ENCODE measurements around the gene RANBP9. TPM values are rescaled to one million over a fixed set of nuclear protein-coding genes. Genes with fewer than 3 reads are reported as not detected.

RANBP9 gene
- total and polyA plus RNA-seq, 2 of the 13 experiments (the other 11 are each of a cell fraction or from before 2014, with no cell fraction given) = 26.6 to 30.6 TPM

DNA sequence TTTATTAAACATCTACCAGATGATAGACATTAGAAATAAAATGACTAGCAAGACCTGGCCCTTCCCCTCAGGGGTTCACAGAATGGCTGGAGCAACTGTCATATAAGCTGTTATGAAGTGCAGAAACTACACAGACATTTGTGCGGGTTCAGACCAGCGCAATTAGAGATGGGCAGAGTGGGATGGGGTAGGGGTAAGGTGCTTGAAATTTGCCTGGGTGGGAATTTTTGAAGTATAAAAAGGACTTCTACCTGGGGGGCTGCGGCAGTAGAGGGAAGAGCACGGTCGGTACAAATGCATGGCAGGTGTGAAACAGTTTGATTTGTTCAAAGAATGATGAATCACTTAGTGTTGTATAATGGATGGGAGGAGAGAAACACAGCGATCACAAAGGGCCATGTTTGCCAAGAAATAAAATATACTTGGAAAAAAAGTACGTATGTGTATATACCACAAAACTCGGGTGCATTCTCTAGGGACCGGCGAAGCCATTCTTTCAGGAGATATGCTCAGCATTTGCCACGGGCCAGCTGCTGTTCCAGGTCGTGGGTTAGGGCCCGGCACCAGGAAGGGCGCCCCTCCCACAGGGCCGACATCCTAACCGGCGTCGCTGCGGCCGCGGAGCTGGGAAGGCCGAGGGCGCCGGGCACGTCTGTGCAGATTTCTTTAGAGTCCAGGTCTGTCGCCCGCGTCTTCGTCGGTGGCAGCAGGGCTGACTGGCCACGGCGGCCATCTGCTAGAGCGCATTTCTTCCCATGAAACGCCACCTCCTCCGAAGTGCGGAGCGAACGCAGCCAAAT lies 97.3 kb downstream of the RANBP9 start (continued):
- TF ChIP-seq TBX2 (CRISPR knock-in tag; IDR thresholded peaks at IDR 0.05; ENCODE audit: borderline replicate concordance) (no peak), ZSCAN25 (CRISPR knock-in tag; IDR thresholded peaks at IDR 0.05) (no peak), YY1 (IDR thresholded peaks at IDR 0.05; ENCODE audit: insufficient read depth, insufficient replicate concordance, low read depth, low read length) (no peak), RFX1 (IDR thresholded peaks at IDR 0.05) (no peak), POGZ (CRISPR knock-in tag; IDR thresholded peaks at IDR 0.05) (no peak), ZNF333 (CRISPR knock-in tag; IDR thresholded peaks at IDR 0.05; ENCODE audit: borderline replicate concordance) (0 out of 2 replicates have a peak, but pooled peaks have one; percentile 2), CCDC6 (CRISPR knock-in tag; IDR thresholded peaks at IDR 0.05) (no peak), ZIK1 (CRISPR knock-in tag; IDR thresholded peaks at IDR 0.05; ENCODE audit: borderline replicate concordance, low read depth) (no peak), BHLHE40 (IDR thresholded peaks at IDR 0.05; ENCODE audit: low read length) (no peak)
- TF ChIP-seq, protein P1, sequence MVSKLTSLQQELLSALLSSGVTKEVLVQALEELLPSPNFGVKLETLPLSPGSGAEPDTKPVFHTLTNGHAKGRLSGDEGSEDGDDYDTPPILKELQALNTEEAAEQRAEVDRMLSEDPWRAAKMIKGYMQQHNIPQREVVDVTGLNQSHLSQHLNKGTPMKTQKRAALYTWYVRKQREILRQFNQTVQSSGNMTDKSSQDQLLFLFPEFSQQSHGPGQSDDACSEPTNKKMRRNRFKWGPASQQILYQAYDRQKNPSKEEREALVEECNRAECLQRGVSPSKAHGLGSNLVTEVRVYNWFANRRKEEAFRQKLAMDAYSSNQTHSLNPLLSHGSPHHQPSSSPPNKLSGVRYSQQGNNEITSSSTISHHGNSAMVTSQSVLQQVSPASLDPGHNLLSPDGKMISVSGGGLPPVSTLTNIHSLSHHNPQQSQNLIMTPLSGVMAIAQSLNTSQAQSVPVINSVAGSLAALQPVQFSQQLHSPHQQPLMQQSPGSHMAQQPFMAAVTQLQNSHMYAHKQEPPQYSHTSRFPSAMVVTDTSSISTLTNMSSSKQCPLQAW (CRISPR knock-in tag; IDR thresholded peaks at IDR 0.05) = no peak

DNA sequence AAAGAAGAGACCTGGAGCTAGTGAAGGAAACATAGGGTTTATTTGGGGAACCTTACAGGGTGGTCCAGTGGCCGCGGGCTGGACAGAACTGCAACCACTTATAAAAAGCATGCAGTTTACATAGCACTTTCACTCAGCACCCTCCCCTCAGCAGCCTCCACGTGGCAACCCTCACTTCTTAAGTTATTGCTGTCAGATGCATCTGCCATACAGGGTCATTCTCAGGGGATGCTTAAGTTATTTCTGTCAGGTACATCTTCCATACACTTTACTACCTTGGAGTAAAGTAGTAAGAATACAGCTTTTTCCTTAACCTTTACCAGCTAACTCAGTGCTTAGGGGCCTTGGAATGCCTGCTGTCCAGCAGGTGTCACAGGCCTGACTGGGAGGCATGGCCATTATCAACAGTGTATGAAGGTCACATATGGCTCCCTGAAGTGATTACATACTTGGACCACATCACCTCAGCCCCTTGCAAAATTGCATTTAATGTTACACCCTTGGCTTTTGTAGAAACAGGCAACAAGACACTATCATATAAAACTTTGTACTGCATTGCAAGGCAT lies 98.5 kb downstream of the RANBP9 start:
- ChIA-PET CTCF (ENCODE audit: low intra/inter-chr PET ratio, low total read pairs) (no interaction called here), POLR2A (interaction anchor here (3.6 to 5.3 kb wide), 3 partner anchors 7 to 39 kb away, joined by 31 to 175 read pairs (median 119); partner anchors contain the start of gene SIRT5)
- Histone ChIP-seq H3K36me3 (replicated peaks in 1 of 2; ENCODE audit: control insufficient read depth in 1 of 2, insufficient read depth in 2 of 2, low read length in 2 of 2) (peaks cover 0 to 16% of the 10 kb centered on the region in 2 experiments; a peak in 3 of 5 replicates), H3K27ac (ENCODE audit: extremely low read length, insufficient read depth, low read length) (no peak overlapping the region), H2AFZ (ENCODE audit: low read length) (no peak overlapping the region), H3K4me3 (replicated peaks in 1 of 3; ENCODE audit: insufficient read depth in 1 of 3, low read depth in 2 of 3, low read length in 3 of 3) (peak overlapping the region in 1 of 3 experiments; percentile 97; a peak in 2 of 6 replicates), H4K20me1 (ENCODE audit: insufficient read depth, low read length) (peaks cover 17% of the 10 kb centered on the region), H3K9ac (ENCODE audit: insufficient read depth, low read depth, low read length) (no peak overlapping the region), H3K79me2 (ENCODE audit: insufficient read depth, low read length) (peaks cover 39% of the 10 kb centered on the region), H3K4me1 (ENCODE audit: insufficient read depth, low read length) (peaks cover 35% of the 10 kb centered on the region), H3K27me3 (ENCODE audit: control insufficient read depth in 1 of 2, insufficient read depth in 2 of 2, low read length in 2 of 2) (no peaks in the 10 kb centered on the region; a peak in 1 of 5 replicates), H3K4me2 (ENCODE audit: low read depth, low read length) (peak overlapping the region; percentile 91; the same call in 1 of the 2 replicates), H3K9me3 (ENCODE audit: low read length) (no peaks in the 10 kb centered on the region)
- ATAC-seq = no peak
- no peak for DNase-seq (ENCODE audit: low spot score)
- no TSS peak for BruUV-seq (replicated peaks)
- 97% methylated on average over 3 of the region's 3 CpGs for WGBS (ENCODE audit: low lambda C conversion rate)
- in situ Hi-C loops (cut with HindIII; ENCODE audit: extremely low pct_ligation_motif_present, low pct_unique_long_range_greater_than_20kb) (no loop called here), intact Hi-C loops (cut with micrococcal nuclease; ENCODE audit: unreplicated experiment) (no loop called here)
- FAIRE-seq = peak; percentile 32
- TF ChIP-seq HNF4G (IDR thresholded peaks at IDR 0.05; ENCODE audit: borderline replicate concordance, low read depth, low read length) (no peak), HNF4G (CRISPR knock-in tag; IDR thresholded peaks at IDR 0.05; ENCODE audit: borderline replicate concordance, low read depth) (no peak), ZNF644 (CRISPR knock-in tag; IDR thresholded peaks at IDR 0.05; ENCODE audit: low read depth) (0 out of 2 replicates have a peak, but pooled peaks have one; percentile 27), AKAP8 (CRISPR knock-in tag; IDR thresholded peaks at IDR 0.05) (no peak), MTA3 (CRISPR knock-in tag; IDR thresholded peaks at IDR 0.05) (no peak), CHCHD3 (CRISPR knock-in tag; IDR thresholded peaks at IDR 0.05) (no peak)
- TF ChIP-seq, protein P2, sequence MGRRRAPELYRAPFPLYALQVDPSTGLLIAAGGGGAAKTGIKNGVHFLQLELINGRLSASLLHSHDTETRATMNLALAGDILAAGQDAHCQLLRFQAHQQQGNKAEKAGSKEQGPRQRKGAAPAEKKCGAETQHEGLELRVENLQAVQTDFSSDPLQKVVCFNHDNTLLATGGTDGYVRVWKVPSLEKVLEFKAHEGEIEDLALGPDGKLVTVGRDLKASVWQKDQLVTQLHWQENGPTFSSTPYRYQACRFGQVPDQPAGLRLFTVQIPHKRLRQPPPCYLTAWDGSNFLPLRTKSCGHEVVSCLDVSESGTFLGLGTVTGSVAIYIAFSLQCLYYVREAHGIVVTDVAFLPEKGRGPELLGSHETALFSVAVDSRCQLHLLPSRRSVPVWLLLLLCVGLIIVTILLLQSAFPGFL (CRISPR knock-in tag; IDR thresholded peaks at IDR 0.05) = no peak
